Activated CD4-positive, alpha-beta T cell treated with anti-CD3 and anti-CD28 coated beads for 24 hours (primary cell): ENCODE results near the gene TRIM29.
"Not testable (repeated sequence)": the region's sequence is repeated elsewhere in the genome, so short reads cannot be mapped to it uniquely, and the experiment has no call there.

Experiments used
- DNase-seq, 2 donors: peaks; one replicate each; pipeline ENCODE4 v3.0.0-alpha.2; 2020; ENCODE audit warnings: low read depth in 2 of 2

TRIM29 gene

GRCh38 chr11:120172054-120172911 lies 34.4 kb upstream of the TRIM29 start:
- peak in 1 of 2 donors; percentile 29 for DNase-seq

GRCh38 chr11:120170741-120171261 lies 32.9 kb upstream of the TRIM29 start:
- DNase-seq: no peak

DNA sequence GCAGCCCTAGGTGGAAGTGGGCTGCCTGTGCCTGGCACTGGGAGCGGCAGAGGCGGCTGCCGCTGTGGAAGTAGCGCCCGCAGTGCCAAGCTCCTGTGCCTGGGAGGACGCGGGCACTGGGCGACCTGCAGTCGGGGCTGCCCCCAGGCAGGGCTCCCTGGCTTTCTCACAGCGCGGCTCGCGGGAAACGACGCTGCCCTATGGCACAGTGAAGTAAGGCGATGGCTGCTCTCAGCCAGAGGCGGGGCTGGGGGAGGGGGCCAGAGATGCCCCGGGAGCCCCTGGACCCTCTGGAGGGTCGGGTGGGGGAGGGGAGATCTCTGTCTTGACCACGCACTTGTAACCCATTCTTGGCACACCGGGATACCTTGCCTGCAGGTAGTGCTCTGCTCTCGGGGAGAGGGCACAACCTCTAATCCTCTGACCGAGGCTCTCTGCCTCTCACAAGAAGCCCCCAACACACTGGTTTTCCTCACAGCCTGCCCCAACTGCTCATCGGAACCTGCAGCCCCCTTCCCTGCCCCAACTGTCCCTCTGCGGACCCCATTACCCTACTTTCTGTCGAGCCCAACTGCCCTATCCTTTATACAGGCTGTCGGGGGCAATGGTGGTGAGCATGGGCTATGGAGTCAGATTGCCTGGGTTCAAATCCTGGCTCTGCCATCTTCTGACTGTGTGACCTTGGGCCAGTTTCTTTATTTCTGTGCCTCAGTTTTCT lies 32.2 kb upstream of the TRIM29 start:
- DNase-seq: no peak

- DNase-seq: peak; percentile 35 to 45
Observed at GRCh38 chr11:120168960-120169681, 31.2 kb upstream of the TRIM29 start.

DNA sequence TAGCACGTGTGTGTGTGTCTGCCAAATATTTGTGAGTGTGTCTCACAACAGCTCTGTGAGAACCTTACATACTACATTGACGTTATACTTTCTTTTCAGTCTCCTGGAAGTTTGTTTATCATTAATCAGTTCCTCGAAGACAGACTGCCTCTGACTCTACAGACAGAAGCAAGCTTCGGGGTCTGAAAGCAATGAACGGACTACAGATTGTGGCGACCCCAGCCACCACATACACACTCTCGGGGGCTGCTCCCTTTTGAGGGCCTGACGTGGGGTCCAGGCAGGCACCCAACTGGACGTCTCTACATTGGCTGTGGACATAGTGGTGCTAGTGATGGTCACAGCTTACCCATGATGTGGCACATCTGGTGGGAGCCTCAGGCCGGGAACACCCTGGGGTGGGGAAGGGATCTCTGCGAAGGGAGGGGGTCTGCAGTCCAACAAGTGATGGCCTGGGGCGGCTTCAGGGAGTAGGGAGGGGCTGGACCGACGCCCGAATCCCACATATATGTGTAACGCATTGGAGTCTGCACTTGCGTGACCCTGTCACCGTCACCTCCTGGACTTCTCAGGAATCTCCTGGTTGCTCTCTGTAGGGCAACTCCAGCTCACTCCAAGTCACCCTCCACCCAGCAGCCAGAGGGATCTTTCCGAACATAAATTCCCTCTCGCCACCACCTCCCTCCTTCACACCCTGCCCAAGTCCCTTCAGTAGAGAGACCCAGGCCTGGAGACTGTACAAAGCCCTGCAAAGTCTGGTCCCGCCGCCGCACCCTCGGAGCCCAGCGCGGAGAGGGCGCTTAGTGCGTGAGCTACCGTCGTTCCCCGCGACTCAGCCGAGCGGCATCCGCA lies 30.4 kb upstream of the TRIM29 start:
- no peak for DNase-seq

DNA sequence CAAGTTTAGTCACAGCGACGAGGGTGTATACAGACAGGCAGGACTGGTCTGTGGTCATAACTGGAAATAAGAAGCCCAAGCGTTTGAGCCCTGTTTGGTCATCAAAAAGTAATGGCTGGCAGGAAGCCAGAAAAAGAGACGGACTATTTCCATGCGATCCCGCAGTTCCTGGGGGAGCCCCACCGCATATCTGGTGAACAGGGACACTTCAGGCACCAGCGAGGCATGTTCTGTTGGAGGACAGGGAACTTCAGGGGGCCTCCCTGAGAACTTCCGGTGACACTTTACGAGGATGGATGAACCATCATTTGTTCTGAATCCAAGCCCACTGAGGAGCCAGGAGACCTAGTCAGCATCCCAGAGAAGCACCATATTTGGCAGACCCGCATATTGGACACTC lies 29.7 kb upstream of the TRIM29 start:
- no peak for DNase-seq

DNA sequence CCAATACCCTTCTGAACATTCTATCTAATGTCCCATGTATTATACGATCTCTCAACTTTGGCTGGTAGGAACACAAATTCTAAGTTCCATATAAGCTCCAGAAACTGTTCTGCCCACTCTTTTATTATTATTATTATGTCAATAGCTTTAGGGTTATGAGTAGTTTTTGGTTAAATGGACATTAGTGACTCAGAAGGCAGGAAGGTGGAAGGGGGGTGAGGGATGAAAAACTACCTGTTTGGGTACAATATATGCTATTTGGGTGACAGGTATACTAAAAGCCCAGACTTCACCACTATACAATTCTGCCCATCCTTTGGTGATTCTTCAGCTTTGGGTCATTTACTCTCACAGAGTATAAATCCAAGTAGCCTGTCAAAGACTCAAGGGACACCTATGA lies 22.5 kb upstream of the TRIM29 start:
- DNase-seq: no peak

DNA sequence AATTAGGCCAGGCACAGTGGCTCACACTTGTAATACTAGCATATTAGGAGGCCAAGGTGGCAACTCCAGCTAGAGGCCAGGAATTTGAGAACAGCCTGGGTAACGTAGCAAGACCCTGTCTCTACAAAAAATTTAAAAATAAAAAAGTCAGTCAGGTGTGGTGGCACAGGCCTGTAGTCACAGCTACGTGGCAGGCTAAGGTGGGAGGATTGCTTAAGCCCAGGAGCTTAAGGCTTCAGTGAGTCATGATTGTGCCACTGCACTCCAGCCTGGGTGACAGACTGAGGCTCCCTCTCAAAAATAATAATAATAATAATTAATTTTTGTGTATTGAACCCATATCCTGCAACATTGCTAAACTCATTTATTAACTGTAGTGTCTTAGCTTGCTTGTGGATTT lies 15.3 kb upstream of the TRIM29 start:
- no peak for DNase-seq

GRCh38 chr11:120151536-120151935 lies 13.6 kb upstream of the TRIM29 start:
- no peak for DNase-seq

- DNase-seq: no peak
Observed at GRCh38 chr11:120149246-120149645, 11.3 kb upstream of the TRIM29 start.

DNA sequence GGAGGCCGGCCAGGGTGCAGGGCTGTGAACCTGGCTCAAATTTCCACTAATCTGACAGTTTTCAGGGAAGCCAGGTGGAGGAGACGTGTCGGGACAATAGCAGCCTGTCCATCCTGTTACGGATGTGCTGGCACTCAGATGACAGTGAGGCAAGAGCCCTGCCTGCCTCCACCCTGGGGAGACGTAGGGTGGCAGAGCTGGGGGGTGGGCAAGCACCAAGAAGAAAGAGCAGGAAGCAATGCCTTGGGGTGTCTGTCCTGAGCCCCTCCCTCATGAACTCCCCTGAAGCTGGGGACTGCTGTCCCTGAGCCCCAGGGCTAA lies 10.0 kb upstream of the TRIM29 start:
- DNase-seq: no peak

DNA sequence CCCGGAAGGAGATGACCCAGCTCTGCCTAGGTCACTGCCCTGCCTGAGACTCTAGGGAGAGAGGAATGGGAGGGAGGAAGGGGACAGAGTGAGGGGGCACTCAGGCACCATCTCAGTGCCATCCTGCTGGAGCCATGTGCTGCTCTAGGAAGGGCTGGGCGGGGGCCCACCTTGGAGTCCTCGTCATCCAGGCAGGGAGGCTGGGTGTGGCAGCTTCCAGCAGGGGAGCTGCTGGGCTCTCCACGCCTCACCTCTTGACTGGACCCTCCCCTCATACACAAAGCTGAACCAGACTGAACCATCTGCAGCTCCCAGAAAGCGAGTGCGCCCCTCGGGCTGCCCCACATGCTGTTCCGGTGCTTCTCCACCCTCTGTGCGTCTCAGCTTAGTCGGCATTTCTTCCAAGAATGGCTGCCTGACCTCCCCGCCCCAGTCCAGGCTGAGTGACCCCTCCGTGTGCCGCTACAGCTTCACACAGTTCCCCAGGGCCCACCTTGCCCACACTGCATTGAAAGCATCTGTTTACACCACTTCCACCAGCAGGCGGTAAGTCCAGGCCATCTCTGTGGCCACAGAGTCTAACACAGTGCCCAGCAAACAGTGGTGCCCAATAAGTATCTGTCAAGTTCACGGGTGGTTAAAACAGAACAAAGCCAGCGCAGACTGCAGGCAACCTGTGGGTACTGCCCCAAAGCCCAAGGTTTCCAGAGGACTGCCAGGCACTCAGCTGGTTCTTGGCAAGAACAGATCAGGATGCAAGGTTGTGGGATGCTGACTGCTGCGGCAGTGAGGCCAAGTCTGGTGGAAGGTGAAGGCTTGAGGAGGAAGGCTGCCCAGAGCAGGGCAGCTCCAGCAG lies 9.4 kb upstream of the TRIM29 start:
- no peak for DNase-seq

GRCh38 chr11:120146413-120147093 lies 8.6 kb upstream of the TRIM29 start:
- DNase-seq: no peak

GRCh38 chr11:120144501-120144900 lies 6.6 kb upstream of the TRIM29 start:
- no peak for DNase-seq

DNA sequence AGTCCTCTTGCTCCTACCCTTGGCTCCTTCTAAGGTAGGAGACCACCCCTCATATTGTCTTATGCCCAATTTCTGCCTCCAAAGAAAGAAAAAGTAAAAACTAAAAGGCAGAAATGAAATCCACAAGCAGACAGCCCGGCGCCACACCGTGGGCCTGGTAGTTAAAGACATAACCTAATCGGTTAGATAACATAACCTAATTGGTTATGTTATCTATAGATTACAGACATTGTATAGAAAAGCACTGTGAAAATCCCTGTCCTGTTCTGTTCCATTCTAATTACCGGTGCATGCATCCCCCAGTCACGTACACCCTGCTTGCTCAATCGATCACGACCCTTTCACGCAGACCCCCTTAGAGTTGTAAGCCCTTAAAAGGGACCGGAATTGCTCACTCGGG lies 5.6 kb upstream of the TRIM29 start:
- not testable (repeated sequence) for DNase-seq

DNA sequence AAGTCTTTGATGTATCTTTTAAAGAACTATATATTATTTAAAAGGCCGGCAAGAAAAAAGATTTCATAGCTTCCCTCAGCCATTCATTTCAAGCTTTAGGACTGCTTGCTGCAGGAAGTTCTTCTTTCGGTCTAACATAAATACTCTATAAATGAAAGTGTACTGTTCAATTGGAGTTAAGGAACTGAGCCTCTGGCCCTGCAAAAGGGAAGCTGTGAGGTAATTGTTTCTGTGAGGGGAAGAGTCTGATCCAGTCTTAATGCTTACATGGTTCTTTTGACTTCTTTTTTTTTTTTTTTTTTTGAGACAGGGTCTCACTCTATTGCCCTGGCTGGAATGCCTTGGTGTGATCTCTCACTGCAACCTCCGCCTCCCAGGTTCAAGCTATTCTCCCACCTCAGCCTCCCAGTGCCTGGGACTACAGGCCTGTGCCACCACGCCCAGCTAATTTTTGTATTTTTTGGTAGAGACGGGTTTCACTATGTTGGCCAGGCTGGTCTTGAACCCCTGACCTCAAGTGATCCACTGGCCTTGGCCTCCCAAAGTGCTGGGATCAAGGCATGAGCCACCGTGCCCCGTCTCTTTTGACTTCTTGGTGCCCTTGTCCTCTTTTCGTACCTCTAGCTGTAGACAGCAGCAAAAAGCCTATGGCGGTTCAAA lies 4.7 kb upstream of the TRIM29 start:
- no peak for DNase-seq

GRCh38 chr11:120141768-120142423 lies 4.0 kb upstream of the TRIM29 start:
- no peak for DNase-seq

GRCh38 chr11:120141113-120141767 lies 3.3 kb upstream of the TRIM29 start:
- no peak for DNase-seq
